Measurements from ENCODE around the gene TMEM117.

Gene TMEM117

GRCh38 chr12:44379831-44380230 is 544.0 kb downstream of the TMEM117 start:
- no peak for DNase-seq (ENCODE audit: low read depth)

- no peak for DNase-seq (ENCODE audit: low read depth)
Observed at GRCh38 chr12:44380861-44381260, 545.0 kb downstream of the TMEM117 start.

- no peak for DNase-seq (ENCODE audit: low read depth)
Observed at GRCh38 chr12:44381341-44381740, 545.5 kb downstream of the TMEM117 start.

- DNase-seq (ENCODE audit: low read depth): no peak
Observed at GRCh38 chr12:44384136-44384535, 548.3 kb downstream of the TMEM117 start.

GRCh38 chr12:44385964-44386363 is 550.1 kb downstream of the TMEM117 start:
- DNase-seq (ENCODE audit: low read depth): no peak

- no peak for DNase-seq (ENCODE audit: low read depth)
Observed at GRCh38 chr12:44387581-44387980, 551.7 kb downstream of the TMEM117 start.

- no peak for DNase-seq (ENCODE audit: low read depth)
Observed at GRCh38 chr12:44389038-44389437, 553.2 kb downstream of the TMEM117 start.

GRCh38 chr12:44389896-44390295 is 554.0 kb downstream of the TMEM117 start:
- no peak for DNase-seq (ENCODE audit: low read depth)

- DNase-seq (ENCODE audit: low read depth): no peak
Observed at GRCh38 chr12:44397631-44398030, 561.8 kb downstream of the TMEM117 start.

GRCh38 chr12:44403185-44403584 is 567.3 kb downstream of the TMEM117 start:
- no peak for DNase-seq (ENCODE audit: low read depth)

- no peak for DNase-seq (ENCODE audit: low read depth)
Observed at GRCh38 chr12:44405297-44405696, 569.4 kb downstream of the TMEM117 start.

- DNase-seq (ENCODE audit: low read depth): no peak
Observed at GRCh38 chr12:44422559-44422958, 586.7 kb downstream of the TMEM117 start.

GRCh38 chr12:44428825-44429224 is 592.9 kb downstream of the TMEM117 start:
- DNase-seq (ENCODE audit: low read depth): no peak

- no peak for DNase-seq (ENCODE audit: low read depth)
Observed at GRCh38 chr12:44431647-44432343, 595.9 kb downstream of the TMEM117 start.

- DNase-seq (ENCODE audit: low read depth): no peak
Observed at GRCh38 chr12:44433659-44434058, 597.8 kb downstream of the TMEM117 start.

- no peak for DNase-seq (ENCODE audit: low read depth)
Observed at GRCh38 chr12:44436756-44437155, 600.9 kb downstream of the TMEM117 start.

Data from stimulated activated CD8-positive, alpha-beta memory T cell treated with anti-CD3 and anti-CD28 coated beads, Interleukin-15, amount 100 ng/mL, for 24 hours (primary cell).